ENCODE data around the gene ANKRD22.

- TF ChIP-seq MAX (IDR thresholded peaks at IDR 0.05), result peak; percentile 46; the same call in 1 of the 2 replicates
- TF ChIP-seq TCF12 (IDR thresholded peaks at IDR 0.05; ENCODE audit: low read depth), result peak; percentile 91
- peak; percentile 57 for TF ChIP-seq CEBPB (IDR thresholded peaks at IDR 0.05)
- no peak for TF ChIP-seq FOXM1 (IDR thresholded peaks at IDR 0.05; ENCODE audit: borderline replicate concordance, low read depth)
- TF ChIP-seq CREB1 (IDR thresholded peaks at IDR 0.05; ENCODE audit: low read depth), result no peak
- peak; percentile 86 for TF ChIP-seq EP300 (IDR thresholded peaks at IDR 0.05; ENCODE audit: borderline replicate concordance)
- TF ChIP-seq YY1 (IDR thresholded peaks at IDR 0.05; ENCODE audit: low read depth), result 0 out of 2 replicates have a peak, but pooled peaks have one; percentile 24
Measured at GRCh38 chr10:88866454-88866853, 14.8 kb upstream of the ANKRD22 start.
